Naive thymus-derived CD4-positive, alpha-beta T cell (primary cell): ENCODE results near the gene PRH2. TPM values are rescaled to one million over a fixed set of nuclear protein-coding genes. Genes with fewer than 3 reads are reported as not detected.

Experiments
- ATAC-seq: fragments of 150-1000 bp; cut with Tn5 transposase; 2 replicates; pipeline ENCODE4 v1.10.0; 2021; ENCODE audit warnings: mild to moderate bottlenecking, moderate library complexity
- CTCF ChIA-PET: fragments of 350-600 bp; sonication (Branson Sonifier 250); formaldehyde crosslinking; loops from one replicate; lab custom pipeline; 2021; ENCODE audit warnings: antibody characterized with exemption; lab: Charles Lee
- POLR2A ChIA-PET: fragments of 350-600 bp; sonication (Branson Sonifier 250); formaldehyde crosslinking; loops from one replicate; lab custom pipeline; 2021; ENCODE audit warnings: antibody characterized with exemption, inconsistent platforms; lab: Charles Lee
- DNase-seq, 9 donors: peaks; one replicate each; pipeline versions ENCODE4 v3.0.0 to v3.0.0-alpha.2; 2020 to 2022; ENCODE audit warnings: mixed read lengths in 1 of 9
- H3K27ac ChIP-seq: one replicate; pipeline ENCODE4 v1.7.0; 2013; ENCODE audit warnings: mild to moderate bottlenecking, low read depth, low read length, moderate library complexity
- H3K27me3 ChIP-seq, 2 donors: one replicate each; pipeline ENCODE4 v1.7.0; 2013; ENCODE audit warnings: low read length in 2 of 2, mild to moderate bottlenecking in 2 of 2, moderate library complexity in 2 of 2; ENCODE audit not compliant: control insufficient read depth in 2 of 2, insufficient read depth in 2 of 2
- H3K36me3 ChIP-seq, 3 experiments: 1 replicate in 2 of 3; 2 replicates in 1 of 3; pipeline ENCODE4 v1.7.0; 2013; ENCODE audit warnings: low read length in 3 of 3, mild to moderate bottlenecking in 3 of 3, moderate library complexity in 1 of 3; ENCODE audit not compliant: insufficient read depth in 3 of 3, control insufficient read depth in 2 of 3
- H3K4me1 ChIP-seq, 2 donors: one replicate each; pipeline ENCODE4 v1.7.0; 2013; ENCODE audit warnings: low read length in 2 of 2, mild to moderate bottlenecking in 2 of 2, moderate library complexity in 1 of 2; ENCODE audit not compliant: control insufficient read depth in 2 of 2, insufficient read depth in 2 of 2
- H3K4me3 ChIP-seq: 2 replicates; pipeline ENCODE4 v1.7.0; 2013; ENCODE audit warnings: mild to moderate bottlenecking, low read length
- H3K9me3 ChIP-seq, 3 experiments: 1 replicate in 2 of 3; 2 replicates in 1 of 3; pipeline ENCODE4 v1.7.0; 2013; ENCODE audit warnings: low read length in 3 of 3; ENCODE audit not compliant: control insufficient read depth in 2 of 3
- H3K27ac Mint-ChIP-seq, 9 donors: one replicate each; pipeline ENCODE4 v1.8.0; 2020 to 2022; ENCODE audit warnings: mixed read lengths in 9 of 9, mild to moderate bottlenecking in 8 of 9, moderate library complexity in 5 of 9, inconsistent platforms in 2 of 9
- H3K27me3 Mint-ChIP-seq, 5 donors: one replicate each; pipeline ENCODE4 v1.8.0; 2021 to 2022; ENCODE audit warnings: mixed read lengths in 5 of 5, mild to moderate bottlenecking in 1 of 5
- H3K36me3 Mint-ChIP-seq, 5 donors: one replicate each; pipeline ENCODE4 v1.8.0; 2020 to 2022; ENCODE audit warnings: mixed read lengths in 5 of 5, mild to moderate bottlenecking in 3 of 5, inconsistent platforms in 1 of 5
- H3K4me1 Mint-ChIP-seq, 7 donors: one replicate each; pipeline ENCODE4 v1.8.0; 2020 to 2022; ENCODE audit warnings: mixed read lengths in 7 of 7, mild to moderate bottlenecking in 3 of 7, inconsistent platforms in 1 of 7
- H3K4me3 Mint-ChIP-seq, 10 donors: one replicate each; pipeline ENCODE4 v1.8.0; 2020 to 2022; ENCODE audit warnings: mild to moderate bottlenecking in 10 of 10, mixed read lengths in 10 of 10, moderate library complexity in 6 of 10, inconsistent platforms in 2 of 10
- H3K9me3 Mint-ChIP-seq, 11 donors: one replicate each; pipeline ENCODE4 v1.8.0; 2020 to 2022; ENCODE audit warnings: mixed read lengths in 11 of 11, mild to moderate bottlenecking in 4 of 11, inconsistent platforms in 1 of 11, moderate library complexity in 1 of 11
- intact Hi-C, 2 donors: fragments of 100-400 bp; cut with micrococcal nuclease; formaldehyde crosslinking; loops; one replicate each; pipeline ENCODE4 v1.15.1; 2023
- polyA plus RNA-seq, 2 donors: library from polyadenylated mRNA; unstranded; fragments of 300-500 nt; fragmentation: Illumina TruSeq; gene quantifications; one replicate each; pipeline ENCODE4 v1.2.3, GENCODE V29; 2021
- total RNA-seq, 6 experiments: library from RNA in 5 of 6; stranded (reverse) in 5 of 6; gene quantifications; 1 replicate in 5 of 6; 2 replicates in 1 of 6; pipeline ENCODE4 v1.2.3 and lab custom pipeline; 2021 to 2026

PRH2 gene
- total and polyA plus RNA-seq, 7 experiments from 2014 or later = 0.51 to 0.65 TPM; not detected in 5

DNA sequence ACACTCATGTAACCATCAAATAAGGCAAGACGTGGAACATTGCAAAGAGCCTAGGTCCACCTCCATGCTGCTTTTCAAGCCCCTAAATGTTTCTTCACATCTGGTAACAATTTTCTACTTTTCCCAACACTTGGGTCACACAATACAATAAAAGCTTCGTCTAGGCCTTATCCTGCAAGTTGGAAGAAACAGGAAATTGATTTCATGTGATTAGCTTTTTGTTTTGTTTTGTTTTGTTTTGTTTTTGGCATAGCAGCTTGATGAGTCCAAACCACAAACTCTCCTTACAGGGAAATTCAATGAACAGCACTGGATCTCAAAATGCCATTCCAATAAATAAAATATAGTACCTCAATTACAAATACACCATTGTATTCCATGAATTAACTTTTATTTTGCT is 38.4 kb downstream of the PRH2 start:
- no peaks in the 10 kb centered on the region for H3K9me3 ChIP-seq
- no peak overlapping the region for H3K27ac ChIP-seq
- ChIA-PET POLR2A (no interaction called here), CTCF (no interaction called here)
- H3K36me3 ChIP-seq = no peaks in the 10 kb centered on the region
- Mint-ChIP-seq H3K9me3 (no peaks in the 10 kb centered on the region), H3K4me1 (peaks cover 0 to 12% (median 4%) of the 10 kb centered on the region in 7 donors), H3K27ac (peak overlapping the region in 1 of 9 donors; percentile 21), H3K27me3 (no peaks in the 10 kb centered on the region), H3K4me3 (no peak overlapping the region), H3K36me3 (peaks cover 0 to 51% (median 21%) of the 10 kb centered on the region in 5 donors)
- no peak overlapping the region for H3K4me3 ChIP-seq
- H3K27me3 ChIP-seq = no peaks in the 10 kb centered on the region
- no peaks in the 10 kb centered on the region for H3K4me1 ChIP-seq
- ATAC-seq (no peak), DNase-seq (no peak)
- intact Hi-C loops = no loop called here

DNA sequence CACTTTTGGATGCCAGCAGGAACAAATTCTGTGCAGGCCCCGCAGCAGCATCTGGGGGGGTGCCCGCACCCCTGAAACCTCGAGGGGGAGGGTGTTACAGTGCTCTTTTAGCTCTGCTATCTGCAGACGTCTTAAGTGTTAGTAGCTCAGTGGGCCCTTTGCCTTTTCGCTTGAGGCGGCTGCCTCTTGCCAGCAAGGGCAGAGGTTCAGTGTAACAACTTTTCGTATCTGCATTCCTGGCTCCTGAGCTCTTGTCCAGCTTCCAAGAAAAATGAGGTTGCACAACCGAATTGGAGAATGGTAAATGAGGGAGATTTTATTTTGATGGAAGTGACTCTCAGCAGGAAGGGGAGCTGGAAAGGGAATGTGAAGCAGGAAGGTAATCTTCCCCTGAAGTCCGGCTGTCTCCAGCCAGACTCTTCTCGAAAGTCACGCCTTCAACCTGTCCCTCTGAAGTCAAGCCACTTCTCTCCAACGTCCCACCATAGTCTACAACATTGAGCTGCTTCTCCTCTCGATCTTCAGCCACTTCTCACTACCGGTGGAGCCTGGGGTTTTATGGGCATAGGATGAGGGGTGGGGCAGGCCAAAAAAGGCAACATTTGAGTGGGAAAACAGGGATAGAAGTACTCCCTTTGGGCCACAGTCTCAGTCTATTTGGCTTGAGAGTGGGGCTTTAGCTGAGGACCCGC is 39.9 kb downstream of the PRH2 start:
- no peak for DNase-seq
- Mint-ChIP-seq H3K36me3 (peaks cover 0 to 42% (median 21%) of the 10 kb centered on the region in 5 donors), H3K9me3 (no peaks in the 10 kb centered on the region), H3K27me3 (no peaks in the 10 kb centered on the region), H3K27ac (no peak overlapping the region), H3K4me3 (no peak overlapping the region), H3K4me1 (peaks cover 0 to 10% (median 1%) of the 10 kb centered on the region in 7 donors)
- no peak overlapping the region for H3K27ac ChIP-seq
- ChIA-PET CTCF (interaction anchor here (0.7 kb wide), 1 partner anchor 414 kb away, joined by 3 read pairs; no protein-coding TSS in a partner anchor), POLR2A (no interaction called here)
- no peak for ATAC-seq
- no peaks in the 10 kb centered on the region for H3K27me3 ChIP-seq
- H3K9me3 ChIP-seq = no peaks in the 10 kb centered on the region
- no peak overlapping the region for H3K4me3 ChIP-seq
- intact Hi-C loops = no loop called here
- H3K4me1 ChIP-seq = no peaks in the 10 kb centered on the region
- no peaks in the 10 kb centered on the region for H3K36me3 ChIP-seq

DNA sequence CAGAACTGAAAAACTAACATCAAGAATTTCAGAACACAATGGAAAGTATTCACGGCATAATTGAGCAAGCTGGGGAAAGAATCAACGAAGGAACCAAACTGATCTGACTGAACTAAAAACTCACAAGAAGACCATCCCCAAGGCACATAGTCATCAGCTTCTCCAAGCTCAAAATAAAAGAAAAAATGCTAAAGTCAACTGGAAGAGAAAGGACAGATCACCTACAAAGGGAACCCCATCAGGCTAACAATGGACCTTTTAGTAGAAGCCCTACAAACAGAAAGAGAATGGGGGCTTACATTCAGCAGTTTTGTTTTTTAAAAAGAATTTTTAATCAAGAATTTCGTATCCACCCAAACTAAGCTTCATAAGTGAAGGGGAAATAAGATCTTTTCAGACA is 45.9 kb downstream of the PRH2 start:
- Histone ChIP-seq H3K4me3 (no peak overlapping the region), H3K27ac (no peak overlapping the region), H3K4me1 (no peaks in the 10 kb centered on the region), H3K36me3 (no peaks in the 10 kb centered on the region), H3K27me3 (no peaks in the 10 kb centered on the region), H3K9me3 (no peaks in the 10 kb centered on the region)
- Mint-ChIP-seq H3K4me3 (no peak overlapping the region), H3K27ac (no peak overlapping the region), H3K27me3 (peaks cover 0 to 53% (median 6%) of the 10 kb centered on the region in 5 donors), H3K9me3 (no peaks in the 10 kb centered on the region), H3K4me1 (peaks cover 0 to 32% (median 21%) of the 10 kb centered on the region in 7 donors), H3K36me3 (peaks cover 0 to 27% (median 5%) of the 10 kb centered on the region in 5 donors)
- CTCF ChIA-PET = no interaction called here
- POLR2A ChIA-PET = no interaction called here
- DNase-seq (no peak), ATAC-seq (no peak)
- intact Hi-C loops = no loop called here

DNA sequence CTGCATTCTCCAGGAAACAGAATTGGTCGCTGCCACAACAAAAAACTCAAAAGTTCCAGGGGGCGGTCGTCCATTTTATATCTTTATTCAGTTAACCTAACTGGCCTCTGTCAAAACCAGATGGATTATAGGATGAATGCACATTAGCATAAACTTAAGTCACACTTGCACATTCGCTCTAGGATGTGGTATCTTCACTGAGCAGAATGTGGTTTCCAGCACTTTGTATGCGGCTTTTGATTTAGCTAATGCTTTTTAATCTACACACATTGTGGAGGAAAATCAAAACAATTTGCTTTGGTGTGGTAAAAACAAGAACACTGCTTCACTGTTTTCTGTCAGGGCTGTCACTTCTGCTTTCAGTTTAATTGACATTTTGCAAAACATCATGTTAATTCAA is 53.2 kb downstream of the PRH2 start:
- peak overlapping the region in 3 of 9 donors; percentile 30 to 40 (median 34) for H3K27ac Mint-ChIP-seq
- Histone ChIP-seq H3K27me3 (no peaks in the 10 kb centered on the region), H3K27ac (no peak overlapping the region), H3K4me1 (peaks cover 16 to 22% of the 10 kb centered on the region in 2 donors), H3K9me3 (no peaks in the 10 kb centered on the region), H3K4me3 (no peak overlapping the region), H3K36me3 (no peaks in the 10 kb centered on the region)
- ATAC-seq (peak; percentile 97), DNase-seq (peak in 8 of 9 donors; percentile 28 to 91 (median 83))
- intact Hi-C loops = loop anchor here (1.0 kb wide), 1 partner anchor 189 kb away; the partner anchor contains the start of gene SMIM10L1 (in 2 of the 2)
- ChIA-PET POLR2A (interaction anchor here (1.0 kb wide), 1 partner anchor 189 kb away, joined by 3 read pairs; the partner anchor contains the start of gene SMIM10L1), CTCF (no interaction called here)
- H3K9me3 Mint-ChIP-seq = no peaks in the 10 kb centered on the region
- peak overlapping the region in 7 of 10 donors; percentile 6 to 61 (median 40) for H3K4me3 Mint-ChIP-seq
- H3K4me1 Mint-ChIP-seq = peaks cover 12 to 61% (median 55%) of the 10 kb centered on the region in 7 donors
- H3K27me3 Mint-ChIP-seq = peaks cover 0 to 71% (median 6%) of the 10 kb centered on the region in 5 donors
- peaks cover 0 to 16% (median 16%) of the 10 kb centered on the region in 5 donors for H3K36me3 Mint-ChIP-seq

Other genes with a start within 250 kb of the PRH2 start
- gene YBX3, start 205.9 kb upstream of the PRH2 start, total RNA-seq = 100 to 1,000 TPM in 2 of 5 experiments, 10 to 100 TPM in 1, 1 to 10 TPM in 2; 4.5 to 162 (median 60.9) TPM
- gene YBX3, start 205.9 kb upstream of the PRH2 start, polyA plus RNA-seq = 1 to 10 TPM; 5.1 to 6.4 TPM
- gene TAS2R7, start 126.6 kb upstream of the PRH2 start, total RNA-seq = not detected
- not detected for gene TAS2R7, start 126.6 kb upstream of the PRH2 start, polyA plus RNA-seq
- not detected for gene TAS2R8, start 122.0 kb upstream of the PRH2 start, total RNA-seq
- not detected for gene TAS2R8, start 122.0 kb upstream of the PRH2 start, polyA plus RNA-seq
- not detected for gene TAS2R9, start 119.1 kb upstream of the PRH2 start, total RNA-seq
- not detected for gene TAS2R9, start 119.1 kb upstream of the PRH2 start, polyA plus RNA-seq
- 1 to 10 TPM in 1 of 5 experiments, under 1 TPM in 3, not detected in 1; 0.37 to 1.2 (median 0.93) TPM for gene TAS2R10, start 102.9 kb upstream of the PRH2 start, total RNA-seq
- not detected for gene TAS2R10, start 102.9 kb upstream of the PRH2 start, polyA plus RNA-seq
- 1 to 10 TPM; 2.2 to 4.6 (median 3.3) TPM for gene PRR4, start 79.8 kb upstream of the PRH2 start, total RNA-seq
- gene PRR4, start 79.8 kb upstream of the PRH2 start, polyA plus RNA-seq = 1 to 10 TPM; 2.1 to 2.3 TPM
- 10 to 100 TPM; 19.9 to 37.8 (median 29.8) TPM for gene PRH1, start 45.0 kb upstream of the PRH2 start, total RNA-seq
- gene PRH1, start 45.0 kb upstream of the PRH2 start, polyA plus RNA-seq = 10 to 100 TPM in 1 of 2 donors, 1 to 10 TPM in 1; 7.9 to 10.7 TPM
- gene TAS2R13, start 19.7 kb upstream of the PRH2 start, total RNA-seq = 1 to 10 TPM in 4 of 5 experiments, under 1 TPM in 1; 0.72 to 2.1 (median 1.4) TPM
- gene TAS2R13, start 19.7 kb upstream of the PRH2 start, polyA plus RNA-seq = not detected
- gene TAS2R14, start 10.0 kb downstream of the PRH2 start, total RNA-seq = 1 to 10 TPM; 2.2 to 3.3 (median 2.6) TPM
- gene TAS2R14, start 10.0 kb downstream of the PRH2 start, polyA plus RNA-seq = under 1 TPM; 0.60 to 0.91 TPM
- gene TAS2R50, start 57.7 kb downstream of the PRH2 start, total RNA-seq = 1 to 10 TPM in 4 of 5 experiments, under 1 TPM in 1; 0.72 to 1.9 (median 1.5) TPM
- gene TAS2R50, start 57.7 kb downstream of the PRH2 start, polyA plus RNA-seq = not detected
- gene TAS2R20, start 69.1 kb downstream of the PRH2 start, total RNA-seq = 1 to 10 TPM; 1.6 to 3.5 (median 2.3) TPM
- under 1 TPM in 1 of 2 donors, not detected in 1; 0.15 TPM for gene TAS2R20, start 69.1 kb downstream of the PRH2 start, polyA plus RNA-seq
- gene TAS2R19, start 93.4 kb downstream of the PRH2 start, total RNA-seq = 1 to 10 TPM; 1.8 to 4.9 (median 3.4) TPM
- gene TAS2R19, start 93.4 kb downstream of the PRH2 start, polyA plus RNA-seq = under 1 TPM; 0.24 to 0.39 TPM
- 1 to 10 TPM; 1.5 to 6.2 (median 3.6) TPM for gene TAS2R31, start 102.2 kb downstream of the PRH2 start, total RNA-seq
- under 1 TPM in 1 of 2 donors, not detected in 1; 0.26 TPM for gene TAS2R31, start 102.2 kb downstream of the PRH2 start, polyA plus RNA-seq
- gene TAS2R46, start 133.1 kb downstream of the PRH2 start, total RNA-seq = 1 to 10 TPM; 1.2 to 3.4 (median 2.7) TPM
- gene TAS2R46, start 133.1 kb downstream of the PRH2 start, polyA plus RNA-seq = under 1 TPM in 1 of 2 donors, not detected in 1; 0.21 TPM
- gene TAS2R43, start 163.1 kb downstream of the PRH2 start, total RNA-seq = 1 to 10 TPM; 1.1 to 2.1 (median 1.7) TPM
- under 1 TPM in 1 of 2 donors, not detected in 1; 0.32 TPM for gene TAS2R43, start 163.1 kb downstream of the PRH2 start, polyA plus RNA-seq
- gene TAS2R30, start 205.4 kb downstream of the PRH2 start, total RNA-seq = 1 to 10 TPM; 4.1 to 7.2 (median 5.3) TPM
- gene TAS2R30, start 205.4 kb downstream of the PRH2 start, polyA plus RNA-seq = under 1 TPM in 1 of 2 donors, not detected in 1; 0.18 TPM
- 10 to 100 TPM in 2 of 5 experiments, 1 to 10 TPM in 3; 7.8 to 12.9 (median 8.5) TPM for gene SMIM10L1, start 242.0 kb downstream of the PRH2 start, total RNA-seq
- gene SMIM10L1, start 242.0 kb downstream of the PRH2 start, polyA plus RNA-seq = 10 to 100 TPM in 1 of 2 donors, 1 to 10 TPM in 1; 6.7 to 14.6 TPM